ENCODE measurements around the gene C22orf31.
"Not testable (repeated sequence)": the region's sequence is repeated elsewhere in the genome, so short reads cannot be mapped to it uniquely, and the experiment has no call there.

- TF ChIP-seq SUZ12 (IDR thresholded peaks at IDR 0.05; ENCODE audit: extremely low read depth, insufficient read depth, insufficient read length); ZNF274 (IDR thresholded peaks at IDR 0.05; ENCODE audit: low read depth, low read length); YY1 (IDR thresholded peaks at IDR 0.05; ENCODE audit: insufficient read depth, insufficient read length): not testable (repeated sequence)
Observed at GRCh38 chr22:29083576-29083932, 21.9 kb upstream of the C22orf31 start.

All from NT2/D1 (cell line).